ENCODE measurements around the gene UGCG. TPM values are rescaled to one million over a fixed set of nuclear protein-coding genes. Genes with fewer than 3 reads are reported as not detected.
A peak's percentile ranks its signal among the peaks of the same experiment; 100 is the strongest.
"Not testable (repeated sequence)": the region's sequence is repeated elsewhere in the genome, so short reads cannot be mapped to it uniquely, and the experiment has no call there.

Gene UGCG
- total RNA-seq, 4 donors from 2014 or later, result 12.3 to 75.1 (median 34.5) TPM

- intact Hi-C loops (cut with DNase I; ENCODE audit: low total_unique reads), result no loop called here
- no peaks in the 10 kb centered on the region for H3K36me3 ChIP-seq
- DNase-seq, result no peak
- H3K9me3 ChIP-seq, result no peaks in the 10 kb centered on the region
- no peak overlapping the region for H3K27ac ChIP-seq
- no peaks in the 10 kb centered on the region for H3K27me3 ChIP-seq
- H3K4me1 ChIP-seq, result no peaks in the 10 kb centered on the region
- TF ChIP-seq CTCF (IDR thresholded peaks at IDR 0.05), result no peak
- no peak overlapping the region for H3K4me3 ChIP-seq
Observed at GRCh38 chr9:111886983-111887718, 9.5 kb upstream of the UGCG start.

- Histone ChIP-seq H3K27ac (no peak overlapping the region), H3K36me3 (no peaks in the 10 kb centered on the region), H3K27me3 (no peaks in the 10 kb centered on the region), H3K9me3 (no peaks in the 10 kb centered on the region), H3K4me1 (no peaks in the 10 kb centered on the region), H3K4me3 (no peak overlapping the region)
- DNase-seq, result no peak
- intact Hi-C loops (cut with DNase I; ENCODE audit: low total_unique reads), result no loop called here
- no peak for TF ChIP-seq CTCF (IDR thresholded peaks at IDR 0.05)
Observed at GRCh38 chr9:111890334-111890733, 6.3 kb upstream of the UGCG start.

- H3K4me1 ChIP-seq; H3K9me3 ChIP-seq; intact Hi-C loops (cut with DNase I; ENCODE audit: low total_unique reads); H3K4me3 ChIP-seq; H3K36me3 ChIP-seq; H3K27me3 ChIP-seq; H3K27ac ChIP-seq; DNase-seq: not testable (repeated sequence)
Observed at GRCh38 chr9:111890867-111891266, 5.7 kb upstream of the UGCG start.

GRCh38 chr9:111891910-111892499 lies 4.6 kb upstream of the UGCG start:
- intact Hi-C loops (cut with DNase I; ENCODE audit: low total_unique reads), result no loop called here
- no peak for DNase-seq

GRCh38 chr9:111896942-111897600 lies 457 bp downstream of the UGCG start:
- H3K4me3 ChIP-seq, result peak overlapping the region; percentile 71 to 81
- no peaks in the 10 kb centered on the region for H3K9me3 ChIP-seq
- no peaks in the 10 kb centered on the region for H3K27me3 ChIP-seq
- H3K36me3 ChIP-seq, result no peaks in the 10 kb centered on the region
- no peaks in the 10 kb centered on the region for H3K4me1 ChIP-seq
- H3K27ac ChIP-seq, result peak overlapping the region; percentile 93 to 96
- TF ChIP-seq CTCF (IDR thresholded peaks at IDR 0.05), result peak in 2 of 4 experiments; percentile 0 to 38
- TF ChIP-seq POLR2A (IDR thresholded peaks at IDR 0.05), result no peak
- peak; percentile 67 to 70 for DNase-seq
- intact Hi-C loops (cut with DNase I; ENCODE audit: low total_unique reads), result loop anchor here (5.0 kb wide), 1 partner anchor 180 kb away; no protein-coding TSS in a partner anchor

More at GRCh38 chr9:111891910-111892499, 4.6 kb upstream of the UGCG start:
- Histone ChIP-seq H3K27me3 (no peaks in the 10 kb centered on the region), H3K9me3 (no peaks in the 10 kb centered on the region), H3K27ac (no peak overlapping the region), H3K4me1 (no peaks in the 10 kb centered on the region), H3K4me3 (no peak overlapping the region), H3K36me3 (no peaks in the 10 kb centered on the region)
- TF ChIP-seq CTCF (IDR thresholded peaks at IDR 0.05) (no peak), POLR2A (IDR thresholded peaks at IDR 0.05) (no peak)
